Naive thymus-derived CD4-positive, alpha-beta T cell (primary cell): ENCODE results near the gene CDH13. TPM values are rescaled to one million over a fixed set of nuclear protein-coding genes. Genes with fewer than 3 reads are reported as not detected.

ENCODE experiments used
- ATAC-seq: fragments of 150-1000 bp; cut with Tn5 transposase; 2 replicates; pipeline ENCODE4 v1.10.0; 2021; ENCODE audit warnings: mild to moderate bottlenecking, moderate library complexity
- CTCF ChIA-PET: fragments of 350-600 bp; sonication (Branson Sonifier 250); formaldehyde crosslinking; loops from one replicate; lab custom pipeline; 2021; ENCODE audit warnings: antibody characterized with exemption; lab: Charles Lee
- POLR2A ChIA-PET: fragments of 350-600 bp; sonication (Branson Sonifier 250); formaldehyde crosslinking; loops from one replicate; lab custom pipeline; 2021; ENCODE audit warnings: antibody characterized with exemption, inconsistent platforms; lab: Charles Lee
- DNase-seq, 9 donors: peaks; one replicate each; pipeline versions ENCODE4 v3.0.0 to v3.0.0-alpha.2; 2020 to 2022; ENCODE audit warnings: mixed read lengths in 1 of 9
- H3K27ac ChIP-seq: one replicate; pipeline ENCODE4 v1.7.0; 2013; ENCODE audit warnings: mild to moderate bottlenecking, low read depth, low read length, moderate library complexity
- H3K27me3 ChIP-seq, 2 donors: one replicate each; pipeline ENCODE4 v1.7.0; 2013; ENCODE audit warnings: low read length in 2 of 2, mild to moderate bottlenecking in 2 of 2, moderate library complexity in 2 of 2; ENCODE audit not compliant: control insufficient read depth in 2 of 2, insufficient read depth in 2 of 2
- H3K36me3 ChIP-seq, 3 experiments: 1 replicate in 2 of 3; 2 replicates in 1 of 3; pipeline ENCODE4 v1.7.0; 2013; ENCODE audit warnings: low read length in 3 of 3, mild to moderate bottlenecking in 3 of 3, moderate library complexity in 1 of 3; ENCODE audit not compliant: insufficient read depth in 3 of 3, control insufficient read depth in 2 of 3
- H3K4me1 ChIP-seq, 2 donors: one replicate each; pipeline ENCODE4 v1.7.0; 2013; ENCODE audit warnings: low read length in 2 of 2, mild to moderate bottlenecking in 2 of 2, moderate library complexity in 1 of 2; ENCODE audit not compliant: control insufficient read depth in 2 of 2, insufficient read depth in 2 of 2
- H3K4me3 ChIP-seq: 2 replicates; pipeline ENCODE4 v1.7.0; 2013; ENCODE audit warnings: mild to moderate bottlenecking, low read length
- H3K9me3 ChIP-seq, 3 experiments: 1 replicate in 2 of 3; 2 replicates in 1 of 3; pipeline ENCODE4 v1.7.0; 2013; ENCODE audit warnings: low read length in 3 of 3; ENCODE audit not compliant: control insufficient read depth in 2 of 3
- H3K27ac Mint-ChIP-seq, 9 donors: one replicate each; pipeline ENCODE4 v1.8.0; 2020 to 2022; ENCODE audit warnings: mixed read lengths in 9 of 9, mild to moderate bottlenecking in 8 of 9, moderate library complexity in 5 of 9, inconsistent platforms in 2 of 9
- H3K27me3 Mint-ChIP-seq, 5 donors: one replicate each; pipeline ENCODE4 v1.8.0; 2021 to 2022; ENCODE audit warnings: mixed read lengths in 5 of 5, mild to moderate bottlenecking in 1 of 5
- H3K36me3 Mint-ChIP-seq, 5 donors: one replicate each; pipeline ENCODE4 v1.8.0; 2020 to 2022; ENCODE audit warnings: mixed read lengths in 5 of 5, mild to moderate bottlenecking in 3 of 5, inconsistent platforms in 1 of 5
- H3K4me1 Mint-ChIP-seq, 7 donors: one replicate each; pipeline ENCODE4 v1.8.0; 2020 to 2022; ENCODE audit warnings: mixed read lengths in 7 of 7, mild to moderate bottlenecking in 3 of 7, inconsistent platforms in 1 of 7
- H3K4me3 Mint-ChIP-seq, 10 donors: one replicate each; pipeline ENCODE4 v1.8.0; 2020 to 2022; ENCODE audit warnings: mild to moderate bottlenecking in 10 of 10, mixed read lengths in 10 of 10, moderate library complexity in 6 of 10, inconsistent platforms in 2 of 10
- H3K9me3 Mint-ChIP-seq, 11 donors: one replicate each; pipeline ENCODE4 v1.8.0; 2020 to 2022; ENCODE audit warnings: mixed read lengths in 11 of 11, mild to moderate bottlenecking in 4 of 11, inconsistent platforms in 1 of 11, moderate library complexity in 1 of 11
- intact Hi-C, 2 donors: fragments of 100-400 bp; cut with micrococcal nuclease; formaldehyde crosslinking; loops; one replicate each; pipeline ENCODE4 v1.15.1; 2023
- polyA plus RNA-seq, 2 donors: library from polyadenylated mRNA; unstranded; fragments of 300-500 nt; fragmentation: Illumina TruSeq; gene quantifications; one replicate each; pipeline ENCODE4 v1.2.3, GENCODE V29; 2021
- total RNA-seq, 6 experiments: library from RNA in 5 of 6; stranded (reverse) in 5 of 6; gene quantifications; 1 replicate in 5 of 6; 2 replicates in 1 of 6; pipeline ENCODE4 v1.2.3 and lab custom pipeline; 2021 to 2026

The CDH13 gene
- total and polyA plus RNA-seq, 7 experiments from 2014 or later: not detected

DNA sequence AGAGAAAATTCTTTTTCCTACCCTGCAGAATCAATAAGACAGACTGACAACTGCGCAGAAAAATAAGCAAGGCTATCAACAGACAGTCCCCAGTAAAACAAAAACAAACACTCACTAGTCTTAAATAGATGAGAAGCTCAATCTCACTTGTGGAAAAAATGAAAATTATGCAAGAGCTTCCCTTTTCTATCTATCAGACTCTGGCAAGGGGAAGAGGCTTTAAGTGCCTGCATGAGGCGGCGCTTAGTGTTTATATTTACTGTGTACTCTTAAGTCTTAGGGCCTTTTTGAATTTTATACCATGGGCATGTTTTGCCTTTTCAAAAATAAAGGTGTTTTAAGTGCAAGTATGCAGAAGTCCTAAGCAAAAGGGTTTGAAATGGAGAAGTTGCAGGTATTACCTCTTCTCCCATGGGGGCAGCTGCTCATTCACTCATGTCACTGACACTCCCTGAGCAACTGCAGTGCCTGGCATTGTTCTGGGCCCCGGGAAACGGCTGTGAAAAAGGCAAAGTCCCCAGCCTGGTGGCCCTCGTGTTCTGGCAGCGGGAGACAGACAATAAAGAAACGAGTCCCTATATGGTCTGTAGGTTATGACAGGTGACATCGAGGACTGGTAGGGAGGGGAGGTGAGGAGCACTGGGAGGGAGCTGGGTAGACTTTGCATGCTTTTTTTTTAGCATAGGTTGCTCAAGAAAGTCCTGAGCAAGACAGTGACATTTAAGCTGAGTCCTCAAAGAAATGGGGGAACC is 1216.2 kb downstream of the CDH13 start:
- H3K9me3 ChIP-seq: no peaks in the 10 kb centered on the region
- ChIA-PET CTCF (interaction anchor here (0.6 kb wide), 1 partner anchor 870 kb away, joined by 3 read pairs; no protein-coding TSS in a partner anchor), POLR2A (no interaction called here)
- DNase-seq: no peak
- no peak overlapping the region for H3K4me3 ChIP-seq
- intact Hi-C loops: no loop called here
- no peaks in the 10 kb centered on the region for H3K4me1 ChIP-seq
- H3K4me3 Mint-ChIP-seq: no peak overlapping the region
- peaks cover 0 to 4% (median 0%) of the 10 kb centered on the region in 7 donors for H3K4me1 Mint-ChIP-seq
- no peak overlapping the region for H3K27ac ChIP-seq
- H3K36me3 ChIP-seq: no peaks in the 10 kb centered on the region
- H3K9me3 Mint-ChIP-seq: no peaks in the 10 kb centered on the region
- no peak overlapping the region for H3K27ac Mint-ChIP-seq
- peaks cover 0 to 37% (median 3%) of the 10 kb centered on the region in 5 donors for H3K27me3 Mint-ChIP-seq
- H3K27me3 ChIP-seq: no peaks in the 10 kb centered on the region
- no peaks in the 10 kb centered on the region for H3K36me3 Mint-ChIP-seq
- peak; percentile 47 for ATAC-seq

DNA sequence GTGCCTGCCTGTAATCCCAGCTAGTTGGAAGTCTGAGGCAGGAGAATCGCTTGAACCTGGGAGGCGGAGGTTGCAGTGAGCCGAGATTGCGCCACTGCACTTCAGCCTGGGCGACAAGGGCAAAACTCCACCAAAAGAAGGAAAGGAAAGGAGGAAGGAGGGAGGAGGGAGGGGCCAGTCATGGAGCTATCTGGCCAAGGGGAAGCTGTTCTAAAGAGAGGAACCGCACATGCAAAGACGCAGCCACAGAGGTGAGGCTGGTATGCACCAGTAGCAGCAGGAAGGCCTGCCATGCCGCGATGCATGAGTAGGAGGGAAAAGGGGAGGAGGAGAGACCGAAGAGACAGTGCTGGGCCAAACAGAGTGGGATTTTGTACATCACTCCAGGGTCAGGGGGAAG is 1216.9 kb downstream of the CDH13 start:
- Histone ChIP-seq H3K4me1 (no peaks in the 10 kb centered on the region), H3K4me3 (no peak overlapping the region), H3K36me3 (no peaks in the 10 kb centered on the region), H3K27me3 (no peaks in the 10 kb centered on the region), H3K27ac (no peak overlapping the region), H3K9me3 (no peaks in the 10 kb centered on the region)
- Mint-ChIP-seq H3K9me3 (no peaks in the 10 kb centered on the region), H3K4me3 (no peak overlapping the region), H3K4me1 (peaks cover 0 to 4% (median 0%) of the 10 kb centered on the region in 7 donors), H3K27me3 (peaks cover 0 to 30% (median 0%) of the 10 kb centered on the region in 5 donors), H3K36me3 (no peaks in the 10 kb centered on the region), H3K27ac (no peak overlapping the region)
- peak; percentile 48 for ATAC-seq
- intact Hi-C loops: no loop called here
- ChIA-PET POLR2A (no interaction called here), CTCF (interaction anchor here (0.6 kb wide), 1 partner anchor 869 kb away, joined by 3 read pairs; no protein-coding TSS in a partner anchor)
- DNase-seq: no peak

DNA sequence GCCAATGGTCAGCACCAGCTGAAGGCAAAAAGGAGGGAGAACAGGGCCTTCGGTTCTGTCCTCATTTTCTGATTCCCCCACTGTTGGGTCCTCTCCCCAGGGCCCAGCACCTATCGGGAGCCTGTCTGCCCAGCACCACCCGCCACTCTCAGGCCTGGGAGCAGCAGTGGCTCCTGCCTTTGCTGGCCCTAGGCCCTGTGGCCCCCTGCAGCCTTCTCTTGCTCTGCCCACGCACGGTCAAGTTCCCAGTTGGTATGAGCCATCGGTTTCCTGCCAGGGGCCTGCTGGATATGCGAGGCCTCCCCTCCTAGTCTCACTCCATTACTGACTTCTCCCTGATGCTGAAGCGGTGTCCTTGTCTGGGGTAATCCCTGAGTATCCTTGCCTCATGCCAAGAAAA is 1218.5 kb downstream of the CDH13 start:
- ATAC-seq (no peak), DNase-seq (no peak)
- peaks cover 0 to 4% (median 0%) of the 10 kb centered on the region in 7 donors for H3K4me1 Mint-ChIP-seq
- H3K27ac Mint-ChIP-seq: no peak overlapping the region
- ChIA-PET CTCF (no interaction called here), POLR2A (no interaction called here)
- no peaks in the 10 kb centered on the region for H3K9me3 Mint-ChIP-seq
- no peaks in the 10 kb centered on the region for H3K36me3 ChIP-seq
- peaks cover 0 to 26% (median 2%) of the 10 kb centered on the region in 5 donors for H3K27me3 Mint-ChIP-seq
- no peaks in the 10 kb centered on the region for H3K9me3 ChIP-seq
- no peaks in the 10 kb centered on the region for H3K4me1 ChIP-seq
- H3K4me3 Mint-ChIP-seq: no peak overlapping the region
- H3K27ac ChIP-seq: no peak overlapping the region
- intact Hi-C loops: no loop called here
- H3K27me3 ChIP-seq: no peaks in the 10 kb centered on the region
- H3K36me3 Mint-ChIP-seq: no peaks in the 10 kb centered on the region
- no peak overlapping the region for H3K4me3 ChIP-seq

DNA sequence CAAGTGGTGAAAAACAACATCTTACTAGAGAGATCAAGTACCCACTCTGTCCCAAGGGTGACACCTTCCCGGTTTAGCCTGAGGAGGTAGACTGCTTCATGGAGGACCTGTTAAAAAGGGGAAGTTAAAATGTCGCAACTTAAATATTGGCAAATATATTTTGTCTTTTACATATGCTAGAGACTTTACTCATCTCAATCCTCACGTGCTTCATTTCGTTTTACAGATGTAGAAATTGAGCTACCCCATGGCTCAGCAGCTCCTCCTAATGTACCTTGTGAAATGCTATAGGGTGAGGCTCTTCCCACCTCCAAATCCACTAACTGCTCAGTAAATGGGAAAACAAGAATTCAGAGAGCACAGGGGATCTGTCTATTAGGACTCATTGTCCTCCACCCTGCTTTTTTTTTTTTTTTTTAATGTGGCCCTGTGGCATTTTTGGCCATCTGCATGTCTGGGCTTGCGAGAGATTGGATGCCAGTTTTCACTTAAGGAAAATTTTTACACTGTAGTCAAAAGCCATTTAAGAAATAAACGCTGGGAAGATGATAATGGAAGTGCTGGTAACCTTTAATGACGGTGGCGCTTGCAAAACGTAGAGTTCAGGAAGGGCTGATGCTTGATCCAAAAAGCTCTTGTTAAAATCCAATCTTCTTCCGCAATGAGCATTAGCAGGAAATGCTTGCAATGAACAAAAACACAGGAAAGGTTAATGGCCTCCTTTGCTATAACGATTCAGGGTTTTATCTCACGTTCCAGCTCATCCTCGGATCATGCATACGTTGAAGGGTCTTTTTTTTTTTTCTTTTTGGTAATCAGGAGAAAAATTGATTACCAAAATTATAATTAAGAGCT is 1220.8 kb downstream of the CDH13 start:
- ChIA-PET CTCF (no interaction called here), POLR2A (interaction anchor here (0.6 kb wide), 1 partner anchor 23 kb away, joined by 3 read pairs; no protein-coding TSS in a partner anchor)
- ATAC-seq (peak; percentile 70), DNase-seq (no peak)
- Histone ChIP-seq H3K27me3 (no peaks in the 10 kb centered on the region), H3K27ac (no peak overlapping the region), H3K36me3 (no peaks in the 10 kb centered on the region), H3K4me1 (no peaks in the 10 kb centered on the region), H3K9me3 (no peaks in the 10 kb centered on the region), H3K4me3 (no peak overlapping the region)
- H3K27ac Mint-ChIP-seq: no peak overlapping the region
- no peaks in the 10 kb centered on the region for H3K9me3 Mint-ChIP-seq
- H3K4me3 Mint-ChIP-seq: no peak overlapping the region
- H3K36me3 Mint-ChIP-seq: no peaks in the 10 kb centered on the region
- H3K4me1 Mint-ChIP-seq: peaks cover 0 to 4% (median 0%) of the 10 kb centered on the region in 7 donors
- intact Hi-C loops: no loop called here
- peaks cover 0 to 23% (median 5%) of the 10 kb centered on the region in 5 donors for H3K27me3 Mint-ChIP-seq

DNA sequence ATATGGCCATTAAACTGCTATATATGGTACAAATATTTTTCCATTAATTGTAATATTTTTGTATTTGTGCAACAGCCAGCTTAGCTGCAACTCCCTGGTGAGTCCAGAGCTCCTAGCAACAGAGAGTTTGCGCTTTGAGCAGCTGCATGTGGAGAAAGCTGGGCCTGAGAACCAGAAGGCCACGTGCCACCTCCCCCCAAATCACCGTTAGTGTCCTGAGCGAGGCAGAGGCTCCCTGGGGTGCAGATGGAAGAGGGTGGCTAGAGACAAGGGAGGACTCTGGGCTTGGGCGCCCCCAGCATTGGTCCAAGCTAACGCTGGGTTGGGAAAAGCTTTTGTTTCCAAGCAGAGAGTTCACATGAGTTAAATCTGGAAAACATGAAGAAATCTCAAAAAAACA is 1222.7 kb downstream of the CDH13 start:
- H3K36me3 ChIP-seq: no peaks in the 10 kb centered on the region
- H3K27ac ChIP-seq: no peak overlapping the region
- no peaks in the 10 kb centered on the region for H3K4me1 ChIP-seq
- Mint-ChIP-seq H3K9me3 (no peaks in the 10 kb centered on the region), H3K27ac (no peak overlapping the region), H3K36me3 (no peaks in the 10 kb centered on the region), H3K27me3 (peaks cover 0 to 21% (median 5%) of the 10 kb centered on the region in 5 donors), H3K4me1 (no peaks in the 10 kb centered on the region), H3K4me3 (no peak overlapping the region)
- CTCF ChIA-PET: no interaction called here
- H3K4me3 ChIP-seq: no peak overlapping the region
- no peak for ATAC-seq
- DNase-seq: no peak
- H3K9me3 ChIP-seq: no peaks in the 10 kb centered on the region
- intact Hi-C loops: no loop called here
- POLR2A ChIA-PET: no interaction called here
- no peaks in the 10 kb centered on the region for H3K27me3 ChIP-seq
